Measurements from ENCODE around the gene C20orf202. TPM values are rescaled to one million over a fixed set of nuclear protein-coding genes. Genes with fewer than 3 reads are reported as not detected.

C20orf202 gene
- total RNA-seq, 6 experiments from 2014 or later = 0.19 TPM; not detected in 5

DNA sequence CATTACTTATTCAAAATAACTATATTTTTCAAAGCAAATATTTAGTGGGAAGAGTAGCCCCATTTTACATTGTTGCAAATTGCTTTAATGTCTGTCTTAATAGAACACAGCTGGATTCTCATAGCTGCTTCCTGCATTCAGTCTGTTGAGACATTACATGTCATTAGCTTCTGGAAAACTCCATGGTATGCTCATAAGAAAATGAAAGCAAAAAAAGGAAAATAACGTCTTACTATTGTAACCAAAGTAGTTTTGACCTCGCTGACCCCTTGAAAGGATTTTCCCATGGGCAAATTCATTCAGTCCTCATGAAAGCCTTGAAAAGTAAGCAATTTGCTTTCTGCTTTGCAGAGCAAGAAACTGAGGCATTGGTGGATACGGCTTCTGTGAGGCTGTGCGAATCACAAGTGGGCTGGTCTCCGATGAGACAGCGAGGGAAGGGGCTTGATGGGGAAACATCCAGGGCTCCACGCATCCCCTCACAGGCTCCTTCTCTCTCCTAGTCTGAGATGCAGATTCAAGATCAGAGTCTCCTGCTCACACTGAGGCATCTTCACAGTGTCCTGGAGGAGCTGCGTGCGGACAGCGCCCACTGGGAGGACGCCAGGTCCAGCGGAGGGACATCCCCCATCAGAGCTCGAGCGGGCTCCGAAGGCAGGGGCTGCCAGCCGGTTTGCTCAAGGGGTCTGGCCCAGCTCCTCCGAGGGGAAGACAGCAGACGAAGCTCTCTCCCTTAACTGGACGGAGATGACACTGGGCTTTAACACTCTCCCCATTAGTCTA lies 3.3 kb downstream of the C20orf202 start:
- H3K27me3 ChIP-seq = no peaks in the 10 kb centered on the region
- 21% methylated on average over 2 of the region's 19 CpGs for WGBS (ENCODE audit: insufficient coverage, low coverage, low lambda C conversion rate, missing lambda C conversion rate)
- intact Hi-C loops (cut with DNase I) = loop anchor here (10.0 kb wide), 2 partner anchors 242 to 392 kb away; no protein-coding TSS in a partner anchor
- DNase-seq = no peak
- no peak overlapping the region for H3K27ac ChIP-seq
- TF ChIP-seq, protein P1, sequence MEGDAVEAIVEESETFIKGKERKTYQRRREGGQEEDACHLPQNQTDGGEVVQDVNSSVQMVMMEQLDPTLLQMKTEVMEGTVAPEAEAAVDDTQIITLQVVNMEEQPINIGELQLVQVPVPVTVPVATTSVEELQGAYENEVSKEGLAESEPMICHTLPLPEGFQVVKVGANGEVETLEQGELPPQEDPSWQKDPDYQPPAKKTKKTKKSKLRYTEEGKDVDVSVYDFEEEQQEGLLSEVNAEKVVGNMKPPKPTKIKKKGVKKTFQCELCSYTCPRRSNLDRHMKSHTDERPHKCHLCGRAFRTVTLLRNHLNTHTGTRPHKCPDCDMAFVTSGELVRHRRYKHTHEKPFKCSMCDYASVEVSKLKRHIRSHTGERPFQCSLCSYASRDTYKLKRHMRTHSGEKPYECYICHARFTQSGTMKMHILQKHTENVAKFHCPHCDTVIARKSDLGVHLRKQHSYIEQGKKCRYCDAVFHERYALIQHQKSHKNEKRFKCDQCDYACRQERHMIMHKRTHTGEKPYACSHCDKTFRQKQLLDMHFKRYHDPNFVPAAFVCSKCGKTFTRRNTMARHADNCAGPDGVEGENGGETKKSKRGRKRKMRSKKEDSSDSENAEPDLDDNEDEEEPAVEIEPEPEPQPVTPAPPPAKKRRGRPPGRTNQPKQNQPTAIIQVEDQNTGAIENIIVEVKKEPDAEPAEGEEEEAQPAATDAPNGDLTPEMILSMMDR (IDR thresholded peaks at IDR 0.05) = no peak
- TF ChIP-seq POLR2A (IDR thresholded peaks at IDR 0.05) = no peak
- H3K36me3 ChIP-seq = no peaks in the 10 kb centered on the region
- H3K4me1 ChIP-seq = no peaks in the 10 kb centered on the region
- ATAC-seq = no peak
- H3K4me3 ChIP-seq = no peak overlapping the region
- H3K9me3 ChIP-seq = no peaks in the 10 kb centered on the region

DNA sequence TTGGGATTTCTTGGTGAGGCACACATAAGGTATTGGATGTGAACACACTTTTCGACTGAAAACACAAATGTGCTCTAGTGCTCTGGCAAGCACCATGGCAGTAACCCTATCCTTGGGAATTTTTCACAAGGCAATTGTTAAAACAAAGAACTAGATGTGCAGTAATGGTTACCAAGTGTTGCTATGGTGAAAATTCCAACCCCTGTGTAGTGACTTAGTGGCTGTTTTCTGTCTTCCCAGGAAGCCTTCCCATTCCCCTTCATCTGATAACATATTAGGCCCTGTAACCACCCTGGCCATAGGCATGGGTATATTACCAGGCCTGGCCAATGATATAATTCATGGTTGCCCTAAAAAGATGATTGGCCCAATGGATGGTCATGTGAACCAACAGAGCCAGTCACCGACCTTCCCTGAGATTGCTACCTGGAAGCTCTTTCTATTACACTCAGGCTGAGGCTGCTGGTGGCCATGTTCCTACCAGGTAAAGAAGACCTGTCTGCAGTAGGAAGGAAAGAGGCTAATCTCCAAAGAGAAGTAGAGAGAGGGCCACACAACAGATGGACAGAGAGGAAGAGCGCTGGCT lies 4.1 kb downstream of the C20orf202 start:
- no peak for DNase-seq

DNA sequence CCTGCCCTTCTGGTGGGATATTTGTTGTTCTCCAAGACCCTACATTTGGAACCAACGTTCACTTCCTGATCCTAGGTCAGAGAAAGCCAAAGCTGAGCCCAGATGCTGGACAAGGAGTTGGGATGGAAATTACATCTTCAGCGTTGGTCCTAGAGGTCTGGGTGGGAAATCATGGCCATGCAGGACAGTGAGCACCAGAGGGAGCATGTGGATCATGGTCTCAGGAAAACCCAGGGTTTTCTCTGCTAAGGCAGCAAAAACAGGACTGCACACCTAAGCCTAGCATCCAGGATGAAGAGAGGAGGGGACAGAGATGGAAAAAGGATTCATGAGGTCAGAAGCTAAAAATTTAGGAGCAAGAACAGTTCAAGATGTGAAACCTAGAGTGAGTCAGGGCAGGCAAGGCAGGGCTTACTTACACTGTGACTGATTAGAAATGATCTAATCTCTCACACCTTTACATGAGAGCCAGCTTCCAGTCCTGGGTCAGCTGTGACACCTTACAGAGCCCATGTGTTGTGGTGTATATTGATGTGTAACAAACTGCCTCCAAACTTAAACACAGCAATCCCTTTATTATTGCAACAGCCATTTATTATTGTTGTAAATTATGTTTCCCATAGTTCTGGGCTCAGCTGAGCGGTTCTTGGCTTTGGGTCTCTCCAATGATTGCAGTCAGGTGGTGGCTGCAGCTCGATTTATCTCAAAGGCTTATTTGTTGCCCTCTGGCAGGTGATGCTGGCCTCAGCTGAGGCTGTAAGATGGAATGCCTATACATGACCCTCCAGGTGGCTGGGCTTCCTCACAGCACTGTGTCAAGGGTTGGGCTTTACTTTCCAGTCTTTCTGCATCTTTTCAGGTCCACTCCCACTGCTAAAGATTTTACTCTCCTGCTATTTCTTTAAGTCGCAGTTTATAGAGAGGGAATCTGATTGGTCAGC lies 6.5 kb downstream of the C20orf202 start:
- no peaks in the 10 kb centered on the region for H3K9me3 ChIP-seq
- no peak overlapping the region for H3K27ac ChIP-seq
- no peak for DNase-seq
- no peak for ATAC-seq
- TF ChIP-seq POLR2A (IDR thresholded peaks at IDR 0.05) = no peak
- TF ChIP-seq, protein P1 (IDR thresholded peaks at IDR 0.05) = no peak
- no peak overlapping the region for H3K4me3 ChIP-seq
- H3K4me1 ChIP-seq = no peaks in the 10 kb centered on the region
- intact Hi-C loops (cut with DNase I) = loop anchor here (10.0 kb wide), 2 partner anchors 245 to 395 kb away; no protein-coding TSS in a partner anchor
- no peaks in the 10 kb centered on the region for H3K27me3 ChIP-seq
- no peaks in the 10 kb centered on the region for H3K36me3 ChIP-seq
- 46% methylated on average over 5 of the region's 5 CpGs for WGBS (ENCODE audit: insufficient coverage, low coverage, low lambda C conversion rate, missing lambda C conversion rate)

More for the DNA sequence above, 4.1 kb downstream of the C20orf202 start:
- no peaks in the 10 kb centered on the region for H3K9me3 ChIP-seq
- intact Hi-C loops (cut with DNase I) = loop anchor here (10.0 kb wide), 2 partner anchors 243 to 393 kb away; no protein-coding TSS in a partner anchor
- no peaks in the 10 kb centered on the region for H3K27me3 ChIP-seq
- H3K27ac ChIP-seq = no peak overlapping the region
- no peak overlapping the region for H3K4me3 ChIP-seq
- WGBS (ENCODE audit: insufficient coverage, low coverage, low lambda C conversion rate, missing lambda C conversion rate) = 92% methylated on average over 3 of the region's 3 CpGs
- no peak for ATAC-seq
- no peaks in the 10 kb centered on the region for H3K4me1 ChIP-seq
- no peak for TF ChIP-seq POLR2A (IDR thresholded peaks at IDR 0.05)
- TF ChIP-seq, protein P1 (IDR thresholded peaks at IDR 0.05) = no peak
- no peaks in the 10 kb centered on the region for H3K36me3 ChIP-seq

DNA sequence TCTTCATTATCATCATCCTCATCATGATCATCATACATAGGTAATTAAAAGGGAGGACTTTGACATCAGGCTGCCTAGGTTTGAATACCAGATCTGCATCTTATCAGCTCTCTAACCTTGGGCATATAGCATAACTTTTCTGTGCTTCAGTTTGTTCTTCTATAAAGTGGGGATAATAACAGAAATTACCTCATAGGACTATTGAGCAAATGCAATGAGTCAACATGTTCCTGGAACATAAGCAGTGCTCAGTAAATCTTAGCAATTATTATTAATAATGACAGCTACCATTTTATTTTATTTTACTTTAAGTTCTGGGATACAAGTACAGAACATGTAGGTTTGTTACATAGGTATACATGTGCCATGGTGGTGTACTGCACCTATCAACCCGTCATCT lies 7.2 kb downstream of the C20orf202 start:
- H3K4me1 ChIP-seq = no peaks in the 10 kb centered on the region
- no peaks in the 10 kb centered on the region for H3K27me3 ChIP-seq
- 67% methylated on average over 1 of the region's 1 CpG for WGBS (ENCODE audit: insufficient coverage, low coverage, low lambda C conversion rate, missing lambda C conversion rate)
- H3K36me3 ChIP-seq = no peaks in the 10 kb centered on the region
- ATAC-seq (no peak), DNase-seq (no peak)
- intact Hi-C loops (cut with DNase I) = no loop called here
- no peak overlapping the region for H3K27ac ChIP-seq
- H3K9me3 ChIP-seq = no peaks in the 10 kb centered on the region
- TF ChIP-seq POLR2A (IDR thresholded peaks at IDR 0.05) = no peak
- TF ChIP-seq, protein P1 (IDR thresholded peaks at IDR 0.05) = no peak
- no peak overlapping the region for H3K4me3 ChIP-seq
